ENCODE measurements around the gene GTPBP3.

Gene GTPBP3

DNA sequence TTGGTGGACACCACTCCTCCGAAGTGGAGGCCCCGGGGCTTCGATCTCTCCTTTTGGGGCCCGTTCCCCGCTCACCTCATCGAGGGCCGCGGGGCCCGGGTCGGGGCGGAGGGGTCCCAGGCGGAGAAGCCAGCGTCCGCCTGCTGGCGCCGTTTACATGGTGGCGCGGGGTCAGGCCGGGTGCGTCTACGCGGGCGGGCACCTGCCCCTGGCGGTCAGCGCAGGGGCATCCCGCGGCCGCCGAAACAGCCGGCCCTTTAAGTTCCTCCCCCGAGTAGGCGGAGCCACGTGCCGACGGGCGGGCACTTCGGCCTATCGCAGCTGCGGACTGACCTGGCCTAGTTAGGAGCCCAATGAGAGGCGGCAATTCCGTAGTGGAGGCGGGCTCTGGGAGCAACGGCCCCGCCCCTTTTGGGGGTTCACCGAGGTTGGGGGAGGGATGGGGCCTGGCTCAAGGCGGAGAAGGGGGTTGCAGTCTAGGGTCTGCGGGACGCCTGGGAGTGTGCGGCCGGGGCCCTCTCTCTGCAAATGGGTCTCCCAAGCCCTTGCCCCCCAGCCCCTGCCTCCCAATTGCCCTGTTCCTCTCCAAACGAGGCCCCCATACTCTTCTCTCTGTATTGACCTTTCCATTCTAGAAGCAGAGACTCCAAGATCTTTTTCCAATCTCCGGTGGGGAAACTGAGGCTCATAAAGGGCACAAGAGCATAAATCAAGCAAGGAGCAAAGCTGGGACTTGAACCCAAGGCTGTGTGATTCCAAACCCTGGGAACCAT lies 34.0 kb upstream of the GTPBP3 start, which contains the start of gene ABHD8:
Gene ABHD8, minus strand, starts transcription at position 259 of the 773 bp plus-strand sequence. CDS start 1,809 bp downstream, outside the sequence.
- peaks cover 39% of the 10 kb centered on the region for H3K4me1 ChIP-seq (ENCODE audit: insufficient read depth, low read length)
- peak within 1 kb of the TSS; percentile 65 for H3K9ac ChIP-seq (ENCODE audit: low read length)
- peak within 1 kb of the TSS; percentile 93 for H3K27ac ChIP-seq (ENCODE audit: low read depth, low read length)
- peaks cover 6% of the 10 kb centered on the region for H3K36me3 ChIP-seq (ENCODE audit: insufficient read depth, low read length)
- H3K9me3 ChIP-seq (ENCODE audit: low read length): no peaks in the 10 kb centered on the region
- no peaks in the 10 kb centered on the region for H3K27me3 ChIP-seq (ENCODE audit: control insufficient read depth in 1 of 2, insufficient read depth in 2 of 2, low read length in 2 of 2)
- peak within 1 kb of the TSS; percentile 70 to 96 for H3K4me3 ChIP-seq (ENCODE audit: low read depth in 1 of 2, low read length in 2 of 2)

DNA sequence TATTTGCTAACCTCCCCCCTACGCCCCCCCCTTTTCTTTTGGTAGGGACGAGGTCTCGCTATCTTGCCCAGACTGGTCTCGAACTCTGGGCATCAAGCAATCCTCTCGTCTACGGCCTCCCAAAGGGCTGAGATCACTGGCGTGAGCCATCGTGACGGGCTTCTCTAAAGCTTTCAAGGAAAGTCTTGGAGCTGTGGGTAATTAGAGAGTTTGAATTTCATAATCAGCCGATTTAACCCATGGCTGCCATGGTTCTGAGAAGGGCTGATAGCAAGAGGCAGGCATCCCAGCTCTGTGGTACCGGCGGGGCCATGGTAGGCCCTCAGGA lies 33.4 kb upstream of the GTPBP3 start:
- Histone ChIP-seq H3K27me3 (ENCODE audit: control insufficient read depth in 1 of 2, insufficient read depth in 2 of 2, low read length in 2 of 2) (no peaks in the 10 kb centered on the region), H3K4me3 (ENCODE audit: low read depth in 1 of 2, low read length in 2 of 2) (peak overlapping the region in 1 of 2 donors; percentile 70), H3K9ac (ENCODE audit: low read length) (peak overlapping the region; percentile 34), H3K4me1 (ENCODE audit: insufficient read depth, low read length) (peaks cover 39% of the 10 kb centered on the region), H3K27ac (ENCODE audit: low read depth, low read length) (peak overlapping the region; percentile 93), H3K36me3 (ENCODE audit: insufficient read depth, low read length) (peaks cover under 1% of the 10 kb centered on the region), H3K9me3 (ENCODE audit: low read length) (no peaks in the 10 kb centered on the region)

DNA sequence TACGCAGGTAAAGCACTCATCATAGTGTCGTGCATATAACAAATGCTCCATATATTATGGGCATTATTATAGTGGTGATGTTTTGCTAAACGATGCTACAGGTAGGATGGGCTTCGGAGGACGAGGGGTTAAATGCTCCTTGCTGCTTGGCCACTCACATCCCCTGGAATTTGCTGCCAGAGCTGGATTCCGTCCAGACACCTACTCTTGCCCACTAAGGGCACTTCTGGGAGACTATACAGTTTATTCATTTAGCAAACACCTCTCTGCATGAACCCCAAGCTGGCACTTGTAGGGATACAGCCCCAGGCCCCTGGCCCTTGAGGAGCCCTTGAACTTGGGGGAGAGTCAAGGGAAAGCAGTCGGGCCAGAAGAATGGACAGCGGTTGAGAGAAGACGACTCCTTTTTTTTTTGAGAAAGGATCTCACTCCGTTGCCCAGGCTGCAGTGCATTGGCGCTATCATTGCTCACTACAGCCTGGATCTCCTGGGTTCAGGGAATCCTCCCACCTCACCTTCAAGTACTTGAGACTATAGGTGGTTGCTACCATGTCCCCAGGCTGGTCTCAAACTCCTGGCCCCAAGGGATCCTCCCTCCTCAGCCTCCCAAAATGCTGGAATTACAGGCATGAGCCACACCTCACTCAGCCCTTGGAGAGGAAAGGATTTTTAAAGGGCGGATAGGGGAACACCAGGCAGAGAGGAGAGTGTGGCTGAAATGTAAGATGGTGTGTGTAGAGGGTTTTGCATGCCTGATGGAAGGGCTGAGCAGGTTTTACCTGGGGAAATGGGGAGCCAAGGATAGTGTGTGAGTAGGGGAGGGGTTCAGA lies 32.8 kb upstream of the GTPBP3 start:
- Histone ChIP-seq H3K9ac (ENCODE audit: low read length) (no peak overlapping the region), H3K27me3 (ENCODE audit: control insufficient read depth in 1 of 2, insufficient read depth in 2 of 2, low read length in 2 of 2) (no peaks in the 10 kb centered on the region), H3K4me1 (ENCODE audit: insufficient read depth, low read length) (peaks cover 39% of the 10 kb centered on the region), H3K36me3 (ENCODE audit: insufficient read depth, low read length) (no peaks in the 10 kb centered on the region), H3K4me3 (ENCODE audit: low read depth in 1 of 2, low read length in 2 of 2) (peak overlapping the region in 1 of 2 donors; percentile 79), H3K9me3 (ENCODE audit: low read length) (no peaks in the 10 kb centered on the region), H3K27ac (ENCODE audit: low read depth, low read length) (peak overlapping the region; percentile 93)

DNA sequence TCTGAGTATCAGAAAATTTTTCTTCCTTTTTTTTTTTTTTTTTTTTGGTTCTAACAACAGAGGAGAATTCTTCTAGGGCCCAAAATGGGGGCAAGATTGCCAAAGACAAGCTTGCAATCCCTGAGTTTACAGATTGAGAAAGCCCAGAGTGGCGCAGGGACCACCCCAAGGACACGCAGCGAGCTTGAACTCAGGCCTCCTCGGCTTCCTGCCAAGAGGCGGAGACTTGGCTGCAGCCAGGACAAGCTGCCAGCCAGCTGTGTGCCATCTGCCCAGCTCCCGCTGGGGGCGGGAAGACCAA lies 32.2 kb upstream of the GTPBP3 start:
- Histone ChIP-seq H3K27me3 (ENCODE audit: control insufficient read depth in 1 of 2, insufficient read depth in 2 of 2, low read length in 2 of 2) (no peaks in the 10 kb centered on the region), H3K9me3 (ENCODE audit: low read length) (no peaks in the 10 kb centered on the region), H3K4me1 (ENCODE audit: insufficient read depth, low read length) (peaks cover 42% of the 10 kb centered on the region), H3K9ac (ENCODE audit: low read length) (no peak overlapping the region), H3K4me3 (ENCODE audit: low read depth in 1 of 2, low read length in 2 of 2) (peak overlapping the region; percentile 66 to 79), H3K27ac (ENCODE audit: low read depth, low read length) (peak overlapping the region; percentile 93), H3K36me3 (ENCODE audit: insufficient read depth, low read length) (no peaks in the 10 kb centered on the region)

DNA sequence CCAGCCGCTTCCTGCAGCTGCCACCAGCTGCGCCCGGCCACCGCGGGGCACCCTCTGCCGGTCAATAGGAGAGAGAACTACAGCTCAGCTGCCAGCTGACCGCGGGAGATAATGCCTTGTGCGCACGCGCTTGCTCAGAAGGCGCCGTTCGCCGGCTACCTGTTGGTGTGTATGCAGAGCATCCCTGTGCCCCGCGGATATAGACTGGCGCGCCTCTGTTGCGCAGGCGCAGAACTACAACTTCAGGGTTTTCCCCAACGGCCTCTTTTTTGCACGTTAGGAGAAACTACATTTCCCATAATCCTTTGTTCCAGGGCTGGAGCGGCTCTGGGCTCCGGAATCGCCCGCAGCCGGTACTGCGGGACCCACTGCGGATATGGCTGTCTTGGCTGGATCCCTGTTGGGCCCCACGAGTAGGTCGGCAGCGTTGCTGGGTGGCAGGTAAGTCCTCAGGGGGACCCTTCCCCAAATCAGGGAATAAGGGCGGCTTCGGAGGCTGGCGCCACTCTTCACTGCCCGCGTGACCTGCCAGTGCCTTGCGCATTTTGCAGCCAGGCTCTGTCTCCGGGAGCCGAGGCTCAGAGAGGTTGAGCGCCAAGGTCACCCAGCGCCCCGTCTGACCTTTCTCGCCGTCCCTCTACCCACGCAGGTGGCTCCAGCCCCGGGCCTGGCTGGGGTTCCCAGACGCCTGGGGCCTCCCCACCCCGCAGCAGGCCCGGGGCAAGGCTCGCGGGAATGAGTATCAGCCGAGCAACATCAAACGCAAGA lies 31.7 kb upstream of the GTPBP3 start, which contains the start of gene MRPL34:
Gene MRPL34, plus strand, starts transcription at position 356 of the 768 bp plus-strand sequence. Its CDS starts 21 bp downstream, at position 377.
- Histone ChIP-seq H3K27me3 (ENCODE audit: control insufficient read depth in 1 of 2, insufficient read depth in 2 of 2, low read length in 2 of 2) (no peaks in the 10 kb centered on the region), H3K27ac (ENCODE audit: low read depth, low read length) (peak within 1 kb of the TSS; percentile 93), H3K4me3 (ENCODE audit: low read depth in 1 of 2, low read length in 2 of 2) (peak within 1 kb of the TSS; percentile 66 to 79), H3K4me1 (ENCODE audit: insufficient read depth, low read length) (peaks cover 48% of the 10 kb centered on the region), H3K9ac (ENCODE audit: low read length) (peak within 1 kb of the TSS; percentile 67), H3K36me3 (ENCODE audit: insufficient read depth, low read length) (no peaks in the 10 kb centered on the region), H3K9me3 (ENCODE audit: low read length) (no peaks in the 10 kb centered on the region)

DNA sequence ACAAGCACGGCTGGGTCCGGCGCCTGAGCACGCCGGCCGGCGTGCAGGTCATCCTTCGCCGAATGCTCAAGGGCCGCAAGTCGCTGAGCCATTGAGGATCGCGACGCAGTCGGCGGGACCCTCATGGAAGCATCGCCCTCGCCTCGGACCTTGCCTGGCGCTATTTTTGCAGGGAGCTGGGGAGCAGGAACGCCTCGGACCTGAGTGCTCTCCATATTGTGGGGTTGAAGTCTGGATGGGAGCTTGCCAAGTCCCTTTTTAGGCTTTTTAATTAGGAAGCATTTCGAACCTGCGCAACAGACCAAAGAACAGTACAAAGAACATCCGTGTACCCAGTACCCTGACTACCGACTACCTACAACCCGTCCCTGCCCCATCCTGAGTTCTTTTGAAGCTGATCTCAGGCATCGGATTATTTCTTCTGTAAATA lies 31.1 kb upstream of the GTPBP3 start:
- Histone ChIP-seq H3K27me3 (ENCODE audit: control insufficient read depth in 1 of 2, insufficient read depth in 2 of 2, low read length in 2 of 2) (no peaks in the 10 kb centered on the region), H3K4me1 (ENCODE audit: insufficient read depth, low read length) (peaks cover 51% of the 10 kb centered on the region), H3K36me3 (ENCODE audit: insufficient read depth, low read length) (no peaks in the 10 kb centered on the region), H3K9ac (ENCODE audit: low read length) (peak overlapping the region; percentile 67), H3K27ac (ENCODE audit: low read depth, low read length) (peak overlapping the region; percentile 91), H3K9me3 (ENCODE audit: low read length) (no peaks in the 10 kb centered on the region), H3K4me3 (ENCODE audit: low read depth in 1 of 2, low read length in 2 of 2) (peak overlapping the region; percentile 66 to 79)

DNA sequence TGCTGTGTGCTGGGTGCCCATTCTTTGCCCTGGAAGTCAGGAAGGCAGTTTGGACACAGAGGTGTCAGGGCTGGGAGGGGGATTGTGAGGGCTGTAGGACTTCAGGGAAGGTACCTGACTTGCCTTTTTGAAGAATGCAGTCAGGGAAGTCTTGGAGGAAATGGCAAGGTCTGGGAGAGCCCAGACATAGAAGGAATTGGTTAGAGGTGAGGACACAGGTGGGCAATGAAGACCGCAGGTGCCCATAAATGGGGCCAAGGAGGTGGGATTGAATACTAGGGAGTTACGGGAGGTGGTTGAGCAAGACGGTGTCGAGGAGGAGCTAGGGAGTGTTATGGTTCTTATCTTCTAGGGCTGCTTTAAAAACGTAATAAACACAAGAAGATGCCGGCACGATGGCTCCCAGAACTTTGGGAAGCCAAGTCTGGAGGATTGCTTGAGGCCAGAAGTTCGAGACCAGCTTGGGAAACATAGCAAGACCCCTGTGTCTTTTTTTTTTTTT lies 29.4 kb upstream of the GTPBP3 start:
- no peaks in the 10 kb centered on the region for H3K9me3 ChIP-seq (ENCODE audit: low read length)
- H3K36me3 ChIP-seq (ENCODE audit: insufficient read depth, low read length): no peaks in the 10 kb centered on the region
- H3K9ac ChIP-seq (ENCODE audit: low read length): no peak overlapping the region
- H3K4me1 ChIP-seq (ENCODE audit: insufficient read depth, low read length): peaks cover 47% of the 10 kb centered on the region
- no peak overlapping the region for H3K4me3 ChIP-seq (ENCODE audit: low read depth in 1 of 2, low read length in 2 of 2)
- peak overlapping the region; percentile 34 for H3K27ac ChIP-seq (ENCODE audit: low read depth, low read length)
- no peaks in the 10 kb centered on the region for H3K27me3 ChIP-seq (ENCODE audit: control insufficient read depth in 1 of 2, insufficient read depth in 2 of 2, low read length in 2 of 2)

DNA sequence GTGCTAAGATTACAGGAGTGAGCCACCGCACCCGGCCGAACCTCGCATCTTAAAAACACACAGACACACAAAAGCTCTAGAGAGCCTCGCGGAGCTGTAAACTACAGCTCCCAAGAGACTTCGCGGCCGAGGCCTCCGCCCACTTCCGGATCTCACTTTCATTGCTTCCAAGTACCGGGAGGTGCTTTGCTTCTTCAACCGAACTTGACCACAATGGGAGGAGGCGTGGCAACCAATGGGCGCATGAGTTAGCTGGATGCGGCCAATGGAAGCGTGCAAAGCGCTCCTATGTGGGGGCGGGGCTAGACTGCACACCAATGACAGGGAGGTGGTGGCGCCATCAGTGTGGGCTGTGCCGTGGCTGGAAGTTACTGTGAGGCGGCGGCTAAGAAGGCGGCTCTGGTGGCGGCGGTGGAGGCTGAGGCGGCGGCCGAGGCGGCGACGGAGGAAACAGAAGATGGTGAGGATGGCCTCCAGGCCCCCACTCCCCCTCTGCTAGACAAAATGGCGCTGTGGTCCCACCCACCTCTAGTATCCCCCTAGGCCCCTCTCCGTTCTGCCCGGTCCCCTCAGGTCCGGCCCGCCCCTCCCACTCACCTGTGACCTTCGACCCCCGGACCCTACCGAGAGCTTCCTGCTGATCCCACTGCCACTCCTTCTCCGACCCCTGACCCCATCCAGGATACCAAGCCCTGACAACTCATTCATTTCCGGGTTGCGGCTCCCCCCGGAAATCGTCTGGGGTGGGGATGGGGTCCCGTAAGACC lies 28.0 kb upstream of the GTPBP3 start, which contains the start of gene DDA1:
Gene DDA1, plus strand, starts transcription at position 366 of the 767 bp plus-strand sequence. Its CDS starts 92 bp downstream, at position 458.
- peak within 1 kb of the TSS; percentile 69 for H3K9ac ChIP-seq (ENCODE audit: low read length)
- no peaks in the 10 kb centered on the region for H3K9me3 ChIP-seq (ENCODE audit: low read length)
- peak within 1 kb of the TSS; percentile 89 to 98 for H3K4me3 ChIP-seq (ENCODE audit: low read depth in 1 of 2, low read length in 2 of 2)
- no peaks in the 10 kb centered on the region for H3K27me3 ChIP-seq (ENCODE audit: control insufficient read depth in 1 of 2, insufficient read depth in 2 of 2, low read length in 2 of 2)
- peak within 1 kb of the TSS; percentile 89 for H3K27ac ChIP-seq (ENCODE audit: low read depth, low read length)
- peaks cover 37% of the 10 kb centered on the region for H3K4me1 ChIP-seq (ENCODE audit: insufficient read depth, low read length)
- peaks cover 9% of the 10 kb centered on the region for H3K36me3 ChIP-seq (ENCODE audit: insufficient read depth, low read length)

DNA sequence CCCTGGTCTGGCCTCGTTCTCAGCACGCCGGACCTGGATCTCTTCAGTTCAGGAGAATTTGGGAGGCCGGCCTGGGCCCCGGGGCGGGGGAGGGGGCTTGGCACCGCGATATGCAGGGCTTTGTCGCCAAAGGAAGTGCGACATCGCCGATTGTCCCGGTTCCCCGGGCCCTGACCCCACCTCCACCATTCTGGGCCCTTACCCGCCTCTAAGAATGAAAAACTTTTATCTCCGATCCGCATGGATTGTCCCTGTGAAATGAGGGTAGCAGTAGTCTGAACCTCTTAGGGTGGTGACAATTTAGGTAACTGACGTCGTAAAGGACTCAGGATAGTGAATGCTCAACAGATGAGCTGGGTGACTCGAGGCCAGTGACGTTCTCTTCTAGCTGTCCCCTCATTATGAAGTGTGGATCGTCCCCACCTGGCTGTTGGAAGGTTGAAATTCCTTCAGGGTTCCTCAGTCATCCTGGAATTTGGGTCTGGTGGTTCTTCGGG lies 27.3 kb upstream of the GTPBP3 start:
- Histone ChIP-seq H3K9ac (ENCODE audit: low read length) (peak overlapping the region; percentile 69), H3K27me3 (ENCODE audit: control insufficient read depth in 1 of 2, insufficient read depth in 2 of 2, low read length in 2 of 2) (no peaks in the 10 kb centered on the region), H3K9me3 (ENCODE audit: low read length) (no peaks in the 10 kb centered on the region), H3K4me3 (ENCODE audit: low read depth in 1 of 2, low read length in 2 of 2) (peak overlapping the region; percentile 89 to 98), H3K4me1 (ENCODE audit: insufficient read depth, low read length) (peaks cover 31% of the 10 kb centered on the region), H3K27ac (ENCODE audit: low read depth, low read length) (peak overlapping the region; percentile 89), H3K36me3 (ENCODE audit: insufficient read depth, low read length) (peaks cover 13% of the 10 kb centered on the region)

DNA sequence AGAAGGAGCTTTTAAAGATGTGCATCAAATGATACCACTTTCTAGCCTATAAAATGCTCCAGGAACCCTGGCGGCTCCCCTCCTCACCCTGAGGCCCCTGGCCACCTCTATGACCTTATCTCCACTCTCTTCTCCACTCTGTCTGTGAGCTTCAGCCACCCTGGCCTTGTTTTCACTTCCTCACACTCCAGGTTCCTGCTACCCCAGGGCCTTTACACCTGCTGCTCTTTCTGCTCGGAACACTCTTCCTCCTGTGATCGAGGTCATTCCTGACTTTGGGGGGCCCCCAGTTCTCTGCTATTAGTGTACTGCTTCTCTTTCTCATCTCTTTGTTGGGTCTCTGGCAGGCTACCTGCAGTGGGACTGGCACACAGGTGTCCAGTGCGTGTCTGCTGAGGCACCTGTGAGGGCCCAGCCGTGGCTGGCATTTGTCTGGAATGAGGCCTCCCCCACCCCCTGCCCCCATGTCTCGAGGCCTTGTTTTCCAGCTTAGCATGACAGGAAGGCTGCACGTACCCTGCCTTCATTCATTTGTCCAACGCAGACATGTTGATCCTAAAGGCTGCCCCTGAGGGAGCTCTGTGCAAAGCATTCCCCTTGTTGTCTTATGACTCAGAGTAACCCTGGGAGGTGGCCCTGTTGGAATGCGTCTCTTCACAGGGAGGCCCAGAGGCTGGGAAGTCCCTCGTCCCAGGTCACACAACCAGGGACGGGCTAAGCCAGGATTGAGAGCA lies 25.7 kb upstream of the GTPBP3 start:
- H3K27ac ChIP-seq (ENCODE audit: low read depth, low read length): no peak overlapping the region
- H3K36me3 ChIP-seq (ENCODE audit: insufficient read depth, low read length): peaks cover 19% of the 10 kb centered on the region
- no peaks in the 10 kb centered on the region for H3K9me3 ChIP-seq (ENCODE audit: low read length)
- no peaks in the 10 kb centered on the region for H3K27me3 ChIP-seq (ENCODE audit: control insufficient read depth in 1 of 2, insufficient read depth in 2 of 2, low read length in 2 of 2)
- H3K9ac ChIP-seq (ENCODE audit: low read length): no peak overlapping the region
- H3K4me3 ChIP-seq (ENCODE audit: low read depth in 1 of 2, low read length in 2 of 2): no peak overlapping the region
- H3K4me1 ChIP-seq (ENCODE audit: insufficient read depth, low read length): peaks cover 24% of the 10 kb centered on the region

All from muscle layer of colon (tissue), 2 donors.